HS-5 (cell line): ENCODE measurements around the gene EPS8L2.

Source experiments
- DNase-seq: peaks from one replicate; pipeline ENCODE4 v3.0.0-alpha.2; 2012; ENCODE audit warnings: low read depth

EPS8L2 gene

GRCh38 chr11:704781-705645, 1.0 kb upstream of the EPS8L2 start:
- DNase-seq: no peak

GRCh38 chr11:706439-706956, 467 bp downstream of the EPS8L2 start:
- DNase-seq: no peak

- no peak for DNase-seq
These were observed 1.2 kb downstream of the EPS8L2 start for GRCh38 chr11:706957-707816.

- no peak for DNase-seq
These were observed 1.9 kb downstream of the EPS8L2 start for GRCh38 chr11:707817-708420.

GRCh38 chr11:708511-708910, 2.5 kb downstream of the EPS8L2 start:
- DNase-seq: no peak

- DNase-seq: no peak
These were observed 3.3 kb downstream of the EPS8L2 start for GRCh38 chr11:709109-709997.

- no peak for DNase-seq
These were observed 8.4 kb downstream of the EPS8L2 start for GRCh38 chr11:714436-714835.

GRCh38 chr11:719214-720016, 13.4 kb downstream of the EPS8L2 start:
- DNase-seq: no peak

GRCh38 chr11:720017-720641, 14.1 kb downstream of the EPS8L2 start:
- no peak for DNase-seq

GRCh38 chr11:720642-721246, 14.7 kb downstream of the EPS8L2 start:
- DNase-seq: no peak

GRCh38 chr11:721247-721740, 15.3 kb downstream of the EPS8L2 start:
- DNase-seq: no peak

- no peak for DNase-seq
These were observed 15.8 kb downstream of the EPS8L2 start for GRCh38 chr11:721741-722345.

- no peak for DNase-seq
These were observed 16.3 kb downstream of the EPS8L2 start for GRCh38 chr11:722346-722811.

- no peak for DNase-seq
These were observed 17.3 kb downstream of the EPS8L2 start for GRCh38 chr11:723120-723883.

GRCh38 chr11:724049-724777, 18.2 kb downstream of the EPS8L2 start:
- DNase-seq: no peak

GRCh38 chr11:724778-725386, 18.9 kb downstream of the EPS8L2 start:
- DNase-seq: no peak

- DNase-seq: no peak
These were observed 19.7 kb downstream of the EPS8L2 start for GRCh38 chr11:725624-726202.
